ENCODE measurements around the gene C10orf90. TPM values are rescaled to one million over a fixed set of nuclear protein-coding genes. Genes with fewer than 3 reads are reported as not detected.

The C10orf90 gene
- total RNA-seq, 1 donor from 2014 or later: not detected

- intact Hi-C loops (cut with micrococcal nuclease): no loop called here
- no peak overlapping the region for H3K27ac Mint-ChIP-seq
- POLR2A ChIA-PET: no interaction called here
- H3K4me3 Mint-ChIP-seq: no peak overlapping the region
- DNase-seq: no peak
- H3K36me3 Mint-ChIP-seq (ENCODE audit: low read depth): no peaks in the 10 kb centered on the region
- H3K27me3 Mint-ChIP-seq: no peaks in the 10 kb centered on the region
- H3K9me3 Mint-ChIP-seq: no peaks in the 10 kb centered on the region
- CTCF ChIA-PET: no interaction called here
- no peaks in the 10 kb centered on the region for H3K4me1 Mint-ChIP-seq
- ATAC-seq (ENCODE audit: low read depth): no peak
- no peak for TF ChIP-seq CTCF (IDR thresholded peaks at IDR 0.05)
Observed at GRCh38 chr10:126511917-126512479, 158.5 kb downstream of the C10orf90 start.

- H3K9me3 Mint-ChIP-seq: no peaks in the 10 kb centered on the region
- H3K27ac Mint-ChIP-seq: no peak overlapping the region
- ChIA-PET POLR2A (no interaction called here), CTCF (no interaction called here)
- H3K27me3 Mint-ChIP-seq: no peaks in the 10 kb centered on the region
- intact Hi-C loops (cut with micrococcal nuclease): no loop called here
- H3K36me3 Mint-ChIP-seq (ENCODE audit: low read depth): no peaks in the 10 kb centered on the region
- DNase-seq (no peak), ATAC-seq (ENCODE audit: low read depth) (no peak)
- TF ChIP-seq CTCF (IDR thresholded peaks at IDR 0.05): no peak
- H3K4me3 Mint-ChIP-seq: no peak overlapping the region
- H3K4me1 Mint-ChIP-seq: no peaks in the 10 kb centered on the region
Observed at GRCh38 chr10:126509182-126509581, 161.3 kb downstream of the C10orf90 start.

- TF ChIP-seq CTCF (IDR thresholded peaks at IDR 0.05): no peak
- no peaks in the 10 kb centered on the region for H3K36me3 Mint-ChIP-seq (ENCODE audit: low read depth)
- no peak overlapping the region for H3K4me3 Mint-ChIP-seq
- H3K4me1 Mint-ChIP-seq: no peaks in the 10 kb centered on the region
- no peaks in the 10 kb centered on the region for H3K9me3 Mint-ChIP-seq
- intact Hi-C loops (cut with micrococcal nuclease): no loop called here
- no peak for ATAC-seq (ENCODE audit: low read depth)
- H3K27ac Mint-ChIP-seq: no peak overlapping the region
- ChIA-PET CTCF (no interaction called here), POLR2A (no interaction called here)
- DNase-seq: no peak
- H3K27me3 Mint-ChIP-seq: no peaks in the 10 kb centered on the region
Observed at GRCh38 chr10:126508535-126509040, 161.9 kb downstream of the C10orf90 start.

GRCh38 chr10:126504761-126505112, 165.8 kb downstream of the C10orf90 start:
- no peak overlapping the region for H3K27ac Mint-ChIP-seq
- TF ChIP-seq CTCF (IDR thresholded peaks at IDR 0.05): no peak
- DNase-seq: no peak
- no peak overlapping the region for H3K4me3 Mint-ChIP-seq
- H3K27me3 Mint-ChIP-seq: no peaks in the 10 kb centered on the region
- intact Hi-C loops (cut with micrococcal nuclease): loop anchor here (1.0 to 2.0 kb wide), 5 partner anchors 406 to 636 kb away; no protein-coding TSS in a partner anchor
- ATAC-seq (ENCODE audit: low read depth): no peak
- ChIA-PET POLR2A (no interaction called here), CTCF (interaction anchor here (1.3 to 2.8 kb wide), 3 partner anchors 10 to 570 kb away, joined by 5 to 60 read pairs (median 19); no protein-coding TSS in a partner anchor)
- no peaks in the 10 kb centered on the region for H3K9me3 Mint-ChIP-seq
- no peaks in the 10 kb centered on the region for H3K36me3 Mint-ChIP-seq (ENCODE audit: low read depth)
- no peaks in the 10 kb centered on the region for H3K4me1 Mint-ChIP-seq

- no peaks in the 10 kb centered on the region for H3K4me1 Mint-ChIP-seq
- CTCF ChIA-PET: interaction anchor here (0.7 to 2.8 kb wide), 10 partner anchors 9 to 636 kb away, joined by 3 to 60 read pairs (median 6); no protein-coding TSS in a partner anchor
- H3K4me3 Mint-ChIP-seq: no peak overlapping the region
- DNase-seq (no peak), ATAC-seq (ENCODE audit: low read depth) (peak; percentile 57)
- H3K36me3 Mint-ChIP-seq (ENCODE audit: low read depth): no peaks in the 10 kb centered on the region
- POLR2A ChIA-PET: no interaction called here
- no peaks in the 10 kb centered on the region for H3K9me3 Mint-ChIP-seq
- no peaks in the 10 kb centered on the region for H3K27me3 Mint-ChIP-seq
- no peak for TF ChIP-seq CTCF (IDR thresholded peaks at IDR 0.05)
- intact Hi-C loops (cut with micrococcal nuclease): loop anchor here (1.0 to 2.0 kb wide), 5 partner anchors 405 to 636 kb away; no protein-coding TSS in a partner anchor
- H3K27ac Mint-ChIP-seq: no peak overlapping the region
Observed at GRCh38 chr10:126504063-126504760, 166.3 kb downstream of the C10orf90 start.
